ENCODE measurements around the gene BACH2. TPM values are rescaled to one million over a fixed set of nuclear protein-coding genes. Genes with fewer than 3 reads are reported as not detected.

The BACH2 gene
- polyA plus RNA-seq, 1 donor, result 11.4 TPM

GRCh38 chr6:90278129-90278528 is 18.5 kb downstream of the BACH2 start:
- no peak for DNase-seq

- DNase-seq, result no peak
These were observed 19.2 kb downstream of the BACH2 start for GRCh38 chr6:90277302-90278011.

- DNase-seq, result no peak
These were observed 22.1 kb downstream of the BACH2 start for GRCh38 chr6:90274451-90275030.

- no peak for DNase-seq
These were observed 22.8 kb downstream of the BACH2 start for GRCh38 chr6:90273863-90274262.

- no peak for DNase-seq
These were observed 23.7 kb downstream of the BACH2 start for GRCh38 chr6:90272895-90273294.

GRCh38 chr6:90271831-90272230 is 24.8 kb downstream of the BACH2 start:
- DNase-seq, result no peak

- DNase-seq, result no peak
These were observed 27.3 kb downstream of the BACH2 start for GRCh38 chr6:90269334-90269733.

- DNase-seq, result no peak
These were observed 28.5 kb downstream of the BACH2 start for GRCh38 chr6:90268178-90268577.

GRCh38 chr6:90266905-90267621 is 29.6 kb downstream of the BACH2 start:
- no peak for DNase-seq

- DNase-seq, result no peak
These were observed 32.1 kb downstream of the BACH2 start for GRCh38 chr6:90264561-90264960.

- no peak for DNase-seq
These were observed 33.0 kb downstream of the BACH2 start for GRCh38 chr6:90263633-90264032.

GRCh38 chr6:90261801-90262200 is 34.8 kb downstream of the BACH2 start:
- no peak for DNase-seq

- DNase-seq, result no peak
These were observed 39.2 kb downstream of the BACH2 start for GRCh38 chr6:90257486-90257738.

GRCh38 chr6:90256698-90257485 is 39.8 kb downstream of the BACH2 start:
- DNase-seq, result no peak

- DNase-seq, result no peak
These were observed 43.0 kb downstream of the BACH2 start for GRCh38 chr6:90253631-90254030.

- no peak for DNase-seq
These were observed 45.2 kb downstream of the BACH2 start for GRCh38 chr6:90251295-90251992.

- no peak for DNase-seq
These were observed 46.2 kb downstream of the BACH2 start for GRCh38 chr6:90250405-90250804.

GRCh38 chr6:90249458-90249857 is 47.2 kb downstream of the BACH2 start:
- no peak for DNase-seq

GRCh38 chr6:90249034-90249433 is 47.6 kb downstream of the BACH2 start:
- no peak for DNase-seq

- no peak for DNase-seq
These were observed 49.4 kb downstream of the BACH2 start for GRCh38 chr6:90247262-90247661.

- DNase-seq, result no peak
These were observed 55.3 kb downstream of the BACH2 start for GRCh38 chr6:90241229-90241880.

Data from left kidney (tissue), 2 donors.